Measurements from ENCODE around the gene SMARCB1. TPM values are rescaled to one million over a fixed set of nuclear protein-coding genes. Genes with fewer than 3 reads are reported as not detected.

Gene SMARCB1
- total RNA-seq, 2 donors from 2014 or later, result 136 to 148 TPM

- Mint-ChIP-seq H3K9me3 (no peaks in the 10 kb centered on the region), H3K4me1 (peaks cover 31% of the 10 kb centered on the region), H3K27me3 (ENCODE audit: insufficient read depth) (no peaks in the 10 kb centered on the region), H3K36me3 (ENCODE audit: low read depth) (peaks cover 12% of the 10 kb centered on the region), H3K4me3 (peak overlapping the region; percentile 79), H3K27ac (peak overlapping the region; percentile 91)
- H3K4me3 ChIP-seq (ENCODE audit: low read length), result peak overlapping the region; percentile 94
- no peaks in the 10 kb centered on the region for H3K27me3 ChIP-seq (ENCODE audit: control insufficient read depth, insufficient read depth, low read length, poor library complexity, severe bottlenecking)
- peak overlapping the region; percentile 37 for H3K27ac ChIP-seq (ENCODE audit: low read depth, low read length)
- H3K9ac ChIP-seq (ENCODE audit: extremely low read depth, low read length, poor library complexity, severe bottlenecking), result peak overlapping the region; percentile 98
- TF ChIP-seq CTCF (conservative IDR thresholded peaks at IDR 0.05), result no peak
- H3K9me3 ChIP-seq (ENCODE audit: control insufficient read depth, low read length), result no peaks in the 10 kb centered on the region
- H3K36me3 ChIP-seq (ENCODE audit: control insufficient read depth, insufficient read depth, low read length), result peaks cover 14% of the 10 kb centered on the region
- peaks cover 19% of the 10 kb centered on the region for H3K4me1 ChIP-seq (ENCODE audit: control insufficient read depth, insufficient read depth, low read length)
- 2 to 5% methylated on average over 5 of the region's 5 CpGs for WGBS, 2 experiments (ENCODE audit: insufficient coverage in 1 of 2, insufficient read length in 1 of 2)
- DNase-seq, result no peak
Observed at GRCh38 chr22:23787600-23787896, 782 bp downstream of the SMARCB1 start.

GRCh38 chr22:23787910-23788309 is 1.1 kb downstream of the SMARCB1 start:
- peaks cover 17% of the 10 kb centered on the region for H3K36me3 ChIP-seq (ENCODE audit: control insufficient read depth, insufficient read depth, low read length)
- H3K36me3 Mint-ChIP-seq (ENCODE audit: low read depth), result peaks cover 16% of the 10 kb centered on the region
- peaks cover 19% of the 10 kb centered on the region for H3K4me1 ChIP-seq (ENCODE audit: control insufficient read depth, insufficient read depth, low read length)
- H3K27me3 ChIP-seq (ENCODE audit: control insufficient read depth, insufficient read depth, low read length, poor library complexity, severe bottlenecking), result no peaks in the 10 kb centered on the region
- 72 to 100% methylated on average over 1 to 3 of the region's 3 CpGs for WGBS, 2 experiments (ENCODE audit: insufficient coverage in 1 of 2, insufficient read length in 1 of 2)
- peak overlapping the region; percentile 94 for H3K4me3 ChIP-seq (ENCODE audit: low read length)
- no peak for DNase-seq
- peak overlapping the region; percentile 98 for H3K9ac ChIP-seq (ENCODE audit: extremely low read depth, low read length, poor library complexity, severe bottlenecking)
- H3K9me3 Mint-ChIP-seq, result no peaks in the 10 kb centered on the region
- peak overlapping the region; percentile 79 for H3K4me3 Mint-ChIP-seq
- peaks cover 35% of the 10 kb centered on the region for H3K4me1 Mint-ChIP-seq
- peak overlapping the region; percentile 91 for H3K27ac Mint-ChIP-seq
- no peaks in the 10 kb centered on the region for H3K27me3 Mint-ChIP-seq (ENCODE audit: insufficient read depth)
- no peaks in the 10 kb centered on the region for H3K9me3 ChIP-seq (ENCODE audit: control insufficient read depth, low read length)
- no peak overlapping the region for H3K27ac ChIP-seq (ENCODE audit: low read depth, low read length)
- TF ChIP-seq CTCF (conservative IDR thresholded peaks at IDR 0.05), result no peak

- Mint-ChIP-seq H3K4me1 (peaks cover 39% of the 10 kb centered on the region), H3K27me3 (ENCODE audit: insufficient read depth) (no peaks in the 10 kb centered on the region), H3K9me3 (no peaks in the 10 kb centered on the region), H3K27ac (peak overlapping the region; percentile 74), H3K4me3 (peak overlapping the region; percentile 79), H3K36me3 (ENCODE audit: low read depth) (peaks cover 25% of the 10 kb centered on the region)
- WGBS, 2 experiments (ENCODE audit: insufficient coverage in 1 of 2, insufficient read length in 1 of 2), result 64 to 69% methylated on average over 3 to 4 of the region's 4 CpGs
- peaks cover 19% of the 10 kb centered on the region for H3K4me1 ChIP-seq (ENCODE audit: control insufficient read depth, insufficient read depth, low read length)
- H3K4me3 ChIP-seq (ENCODE audit: low read length), result peak overlapping the region; percentile 21
- peaks cover 29% of the 10 kb centered on the region for H3K36me3 ChIP-seq (ENCODE audit: control insufficient read depth, insufficient read depth, low read length)
- peak overlapping the region; percentile 19 for H3K9ac ChIP-seq (ENCODE audit: extremely low read depth, low read length, poor library complexity, severe bottlenecking)
- no peak overlapping the region for H3K27ac ChIP-seq (ENCODE audit: low read depth, low read length)
- no peaks in the 10 kb centered on the region for H3K27me3 ChIP-seq (ENCODE audit: control insufficient read depth, insufficient read depth, low read length, poor library complexity, severe bottlenecking)
- TF ChIP-seq CTCF (conservative IDR thresholded peaks at IDR 0.05), result no peak
- H3K9me3 ChIP-seq (ENCODE audit: control insufficient read depth, low read length), result no peaks in the 10 kb centered on the region
- DNase-seq, result peak; percentile 62
Observed at GRCh38 chr22:23789121-23789520, 2.4 kb downstream of the SMARCB1 start.

Measured in endodermal cell (in vitro differentiated cells).